Measurements from ENCODE around the gene AKR1C4. TPM values are rescaled to one million over a fixed set of nuclear protein-coding genes. Genes with fewer than 3 reads are reported as not detected.

Gene AKR1C4
- total RNA-seq (2014; rRNA removed; shearing (Covaris generic)): not detected in 2 replicates

GRCh38 chr10:5196702-5197113, at the start of gene AKR1C4:
AKR1C4 (plus strand) TSS chr10:5196837; CDS start chr10:5196868, 31 bp downstream.

GRCh38 chr10:5184987-5185775, 11.5 kb upstream of the AKR1C4 start, which contains the start of gene AKR1C8:
AKR1C8 (minus strand) TSS chr10:5185150; CDS start chr10:5185104, 46 bp downstream.

Other genes with a start within 250 kb of the AKR1C4 start
- gene AKR1C1, start 233.4 kb upstream of the AKR1C4 start, total RNA-seq (2014; rRNA removed; shearing (Covaris generic)): 2.2 and 3.2 TPM in 2 replicates
- gene AKR1C2, start 193.0 kb upstream of the AKR1C4 start, total RNA-seq (2014; rRNA removed; shearing (Covaris generic)): 10.1 and 17.8 TPM in 2 replicates
- 10.6 and 12.9 TPM in 2 replicates for gene AKR1C3, start 102.4 kb upstream of the AKR1C4 start, total RNA-seq (2014; rRNA removed; shearing (Covaris generic))
- gene AKR1C8, start 11.7 kb upstream of the AKR1C4 start, total RNA-seq (2014; rRNA removed; shearing (Covaris generic)): 0.21 TPM in 1 of 2 replicates, not detected in the other
- not detected in 2 replicates for gene UCN3, start 168.1 kb downstream of the AKR1C4 start, total RNA-seq (2014; rRNA removed; shearing (Covaris generic))
- gene TUBAL3, start 208.0 kb downstream of the AKR1C4 start, total RNA-seq (2014; rRNA removed; shearing (Covaris generic)): not detected in 2 replicates
- gene NET1, start 215.7 kb downstream of the AKR1C4 start, total RNA-seq (2014; rRNA removed; shearing (Covaris generic)): 63.1 and 64.5 TPM in 2 replicates